ENCODE measurements around the gene F2R. TPM values are rescaled to one million over a fixed set of nuclear protein-coding genes. Genes with fewer than 3 reads are reported as not detected.

Gene F2R
- total and polyA plus RNA-seq, 2 donors (not counting 3 experiments of a cell fraction or from before 2014, with no cell fraction given) = 342 to 599 TPM

DNA sequence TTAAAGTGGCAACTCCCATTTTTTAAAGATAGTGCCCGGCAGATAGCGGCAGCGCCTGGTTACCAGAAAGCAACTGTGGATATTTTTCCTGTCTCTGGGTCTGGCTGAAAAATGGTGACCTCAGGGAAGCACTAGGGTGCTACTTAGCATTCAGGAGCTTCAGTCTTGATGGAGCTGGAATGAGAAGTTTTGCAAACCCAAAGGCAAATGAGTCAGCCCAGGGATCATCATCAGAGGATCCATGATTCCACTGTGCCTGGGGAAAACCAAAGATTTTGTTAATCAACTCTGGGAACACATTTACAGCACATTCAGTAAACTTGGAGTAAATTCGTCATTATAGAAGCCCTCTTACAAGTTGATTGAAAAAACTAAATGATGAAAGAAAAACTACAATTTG lies 26.7 kb downstream of the F2R start:
- Histone ChIP-seq H3K9me1 (replicated peaks; ENCODE audit: control insufficient read depth, extremely low read depth, insufficient read depth, low read length) (no peaks in the 10 kb centered on the region), H3K36me3 (ENCODE audit: control insufficient read depth in 2 of 2, extremely low read depth in 1 of 2, insufficient read depth in 2 of 2, low read length in 2 of 2) (no peaks in the 10 kb centered on the region), H3K9me3 (replicated peaks; ENCODE audit: control insufficient read depth, insufficient read depth, low read length) (no peaks in the 10 kb centered on the region), H3K27me3 (ENCODE audit: control insufficient read depth in 2 of 2, insufficient read depth in 2 of 2, low read length in 2 of 2) (no peaks in the 10 kb centered on the region), H3K27ac (ENCODE audit: insufficient read depth, low read depth, low read length) (no peak overlapping the region), H2AFZ (ENCODE audit: low read depth, low read length) (no peak overlapping the region), H4K20me1 (replicated peaks; ENCODE audit: control insufficient read depth, extremely low read depth, insufficient read depth, low read length) (no peaks in the 10 kb centered on the region), H3K9ac (replicated peaks; ENCODE audit: extremely low read depth, insufficient read depth, low read length) (no peak overlapping the region), H3K4me3 (replicated peaks in 1 of 3; ENCODE audit: insufficient read depth in 1 of 3, low read depth in 1 of 3, low read length in 3 of 3) (no peak overlapping the region), H3K79me2 (ENCODE audit: control insufficient read depth, insufficient read depth, low read length) (no peaks in the 10 kb centered on the region), H3K4me2 (ENCODE audit: insufficient read depth, low read length) (no peak overlapping the region), H3K4me1 (ENCODE audit: control insufficient read depth, extremely low read depth, insufficient read depth, low read length) (peaks cover 14% of the 10 kb centered on the region)
- ChIA-PET POLR2A (no interaction called here), CTCF (interaction anchor here (2.5 kb wide), 1 partner anchor 141 kb away, joined by 8 read pairs; no protein-coding TSS in a partner anchor)
- FAIRE-seq (no peak), DNase-seq (ENCODE audit: low read depth, low spot score) (no peak)
- no peak for TF ChIP-seq FOS (IDR thresholded peaks at IDR 0.05; ENCODE audit: borderline replicate concordance, insufficient read depth, low read length)
- no peak for TF ChIP-seq POLR2AphosphoS5 (IDR thresholded peaks at IDR 0.05; ENCODE audit: insufficient read depth, low read depth, low read length)
- TF ChIP-seq JUN (IDR thresholded peaks at IDR 0.05; ENCODE audit: borderline replicate concordance, insufficient read depth, insufficient read length, low read depth) = no peak
- intact Hi-C loops (cut with micrococcal nuclease) = no loop called here
- BruUV-seq (replicated peaks) = no TSS peak
- dilution Hi-C loops (cut with MboI; ENCODE audit: extremely low pct_ligation_motif_present, low sequenced_read_pairs) = no loop called here

DNA sequence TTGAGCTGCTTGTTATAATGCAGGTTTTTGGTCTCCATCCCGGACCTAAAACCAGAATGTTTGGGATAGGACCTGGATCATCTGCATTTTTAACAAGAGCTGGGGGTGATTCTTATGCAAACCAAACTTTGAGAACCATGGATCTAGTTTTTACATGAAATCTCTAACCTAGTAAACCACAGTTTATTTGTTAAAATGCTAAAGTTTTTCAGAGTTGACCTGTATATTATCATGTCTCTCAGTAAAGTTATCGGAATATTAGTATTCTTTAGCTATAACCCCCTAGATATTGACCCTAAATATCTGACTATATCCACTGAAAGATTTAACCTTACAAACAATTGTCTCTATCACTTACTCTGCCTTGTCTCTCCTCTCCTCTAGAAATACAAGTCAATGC lies 28.7 kb downstream of the F2R start:
- Histone ChIP-seq H3K4me2 (ENCODE audit: insufficient read depth, low read length) (no peak overlapping the region), H4K20me1 (replicated peaks; ENCODE audit: control insufficient read depth, extremely low read depth, insufficient read depth, low read length) (no peaks in the 10 kb centered on the region), H3K9ac (replicated peaks; ENCODE audit: extremely low read depth, insufficient read depth, low read length) (no peak overlapping the region), H2AFZ (ENCODE audit: low read depth, low read length) (no peak overlapping the region), H3K27ac (ENCODE audit: insufficient read depth, low read depth, low read length) (no peak overlapping the region), H3K27me3 (ENCODE audit: control insufficient read depth in 2 of 2, insufficient read depth in 2 of 2, low read length in 2 of 2) (no peaks in the 10 kb centered on the region), H3K4me3 (replicated peaks in 1 of 3; ENCODE audit: insufficient read depth in 1 of 3, low read depth in 1 of 3, low read length in 3 of 3) (no peak overlapping the region), H3K9me3 (replicated peaks; ENCODE audit: control insufficient read depth, insufficient read depth, low read length) (no peaks in the 10 kb centered on the region), H3K79me2 (ENCODE audit: control insufficient read depth, insufficient read depth, low read length) (no peaks in the 10 kb centered on the region), H3K36me3 (ENCODE audit: control insufficient read depth in 2 of 2, extremely low read depth in 1 of 2, insufficient read depth in 2 of 2, low read length in 2 of 2) (no peaks in the 10 kb centered on the region), H3K4me1 (ENCODE audit: control insufficient read depth, extremely low read depth, insufficient read depth, low read length) (peaks cover under 1% of the 10 kb centered on the region), H3K9me1 (replicated peaks; ENCODE audit: control insufficient read depth, extremely low read depth, insufficient read depth, low read length) (no peaks in the 10 kb centered on the region)
- dilution Hi-C loops (cut with MboI; ENCODE audit: extremely low pct_ligation_motif_present, low sequenced_read_pairs) = no loop called here
- no TSS peak for BruUV-seq (replicated peaks)
- POLR2A ChIA-PET = no interaction called here
- FAIRE-seq (no peak), DNase-seq (ENCODE audit: low read depth, low spot score) (no peak)
- intact Hi-C loops (cut with micrococcal nuclease) = no loop called here
- CTCF ChIA-PET = interaction anchor here (1.5 to 1.8 kb wide), 3 partner anchors 23 to 143 kb away, joined by 7 to 13 read pairs (median 7); no protein-coding TSS in a partner anchor
- TF ChIP-seq POLR2AphosphoS5 (IDR thresholded peaks at IDR 0.05; ENCODE audit: insufficient read depth, low read depth, low read length) (no peak), EZH2 (IDR thresholded peaks at IDR 0.05; ENCODE audit: borderline replicate concordance, low read depth, low read length, severe bottlenecking) (no peak), POLR2A (IDR thresholded peaks at IDR 0.05; ENCODE audit: low read depth, low read length) (no peak), FOS (IDR thresholded peaks at IDR 0.05; ENCODE audit: borderline replicate concordance, insufficient read depth, low read length) (no peak), MYC (IDR thresholded peaks at IDR 0.05; ENCODE audit: low read depth, low read length) (no peak), GATA2 (IDR thresholded peaks at IDR 0.05; ENCODE audit: insufficient read depth, insufficient read length, low read depth, low read length) (no peak), JUN (IDR thresholded peaks at IDR 0.05; ENCODE audit: borderline replicate concordance, insufficient read depth, insufficient read length, low read depth) (no peak)
- TF ChIP-seq, protein P1, sequence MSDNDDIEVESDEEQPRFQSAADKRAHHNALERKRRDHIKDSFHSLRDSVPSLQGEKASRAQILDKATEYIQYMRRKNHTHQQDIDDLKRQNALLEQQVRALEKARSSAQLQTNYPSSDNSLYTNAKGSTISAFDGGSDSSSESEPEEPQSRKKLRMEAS (IDR thresholded peaks at IDR 0.05; ENCODE audit: insufficient read depth, insufficient read length) = no peak
- TF ChIP-seq, protein P2, sequence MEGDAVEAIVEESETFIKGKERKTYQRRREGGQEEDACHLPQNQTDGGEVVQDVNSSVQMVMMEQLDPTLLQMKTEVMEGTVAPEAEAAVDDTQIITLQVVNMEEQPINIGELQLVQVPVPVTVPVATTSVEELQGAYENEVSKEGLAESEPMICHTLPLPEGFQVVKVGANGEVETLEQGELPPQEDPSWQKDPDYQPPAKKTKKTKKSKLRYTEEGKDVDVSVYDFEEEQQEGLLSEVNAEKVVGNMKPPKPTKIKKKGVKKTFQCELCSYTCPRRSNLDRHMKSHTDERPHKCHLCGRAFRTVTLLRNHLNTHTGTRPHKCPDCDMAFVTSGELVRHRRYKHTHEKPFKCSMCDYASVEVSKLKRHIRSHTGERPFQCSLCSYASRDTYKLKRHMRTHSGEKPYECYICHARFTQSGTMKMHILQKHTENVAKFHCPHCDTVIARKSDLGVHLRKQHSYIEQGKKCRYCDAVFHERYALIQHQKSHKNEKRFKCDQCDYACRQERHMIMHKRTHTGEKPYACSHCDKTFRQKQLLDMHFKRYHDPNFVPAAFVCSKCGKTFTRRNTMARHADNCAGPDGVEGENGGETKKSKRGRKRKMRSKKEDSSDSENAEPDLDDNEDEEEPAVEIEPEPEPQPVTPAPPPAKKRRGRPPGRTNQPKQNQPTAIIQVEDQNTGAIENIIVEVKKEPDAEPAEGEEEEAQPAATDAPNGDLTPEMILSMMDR (IDR thresholded peaks at IDR 0.05; ENCODE audit: extremely low read depth in 1 of 2, insufficient read depth in 1 of 2, low read depth in 1 of 2, low read length in 2 of 2) = no peak

Measured in endothelial cell of umbilical vein (primary cell).